OCI-M2 (cell line): ENCODE data around the gene IL1F10.
"Not testable (repeated sequence)": the region's sequence is repeated elsewhere in the genome, so short reads cannot be mapped to it uniquely, and the experiment has no call there.

Experiments used
- DNase-seq: peaks from one replicate; lab custom pipeline; 2025; ENCODE audit not compliant: unreplicated experiment; lab: John Stamatoyannopoulos, UW

Gene IL1F10

GRCh38 chr2:113080134-113080533 lies 12.4 kb downstream of the IL1F10 start:
- DNase-seq: no peak

- DNase-seq: no peak
Observed at GRCh38 chr2:113081488-113082210, 13.9 kb downstream of the IL1F10 start.

- DNase-seq: no peak
Observed at GRCh38 chr2:113083296-113083695, 15.5 kb downstream of the IL1F10 start.

GRCh38 chr2:113084249-113085000 lies 16.7 kb downstream of the IL1F10 start:
- DNase-seq: no peak

DNA sequence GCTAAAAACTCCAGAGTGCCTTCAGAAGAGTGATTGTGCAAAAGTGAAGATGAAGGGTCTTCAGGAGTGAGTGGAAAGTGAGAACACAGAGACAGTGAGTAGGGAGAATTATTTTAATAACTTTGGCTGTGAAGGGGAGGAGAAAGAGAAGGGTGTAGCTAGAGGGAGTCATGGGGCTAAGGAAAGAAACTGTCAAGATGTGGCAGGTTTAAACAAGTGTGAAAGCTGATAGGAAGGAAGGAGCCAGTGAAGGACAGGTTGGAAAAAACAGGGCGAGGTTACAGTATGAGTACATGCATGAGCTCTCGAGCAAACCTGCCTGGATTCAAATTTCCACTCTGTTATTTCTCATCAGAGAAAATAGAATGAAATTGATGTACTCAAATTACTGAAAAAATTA lies 17.8 kb downstream of the IL1F10 start:
- DNase-seq: no peak

- DNase-seq: no peak
Observed at GRCh38 chr2:113088213-113088992, 20.6 kb downstream of the IL1F10 start.

DNA sequence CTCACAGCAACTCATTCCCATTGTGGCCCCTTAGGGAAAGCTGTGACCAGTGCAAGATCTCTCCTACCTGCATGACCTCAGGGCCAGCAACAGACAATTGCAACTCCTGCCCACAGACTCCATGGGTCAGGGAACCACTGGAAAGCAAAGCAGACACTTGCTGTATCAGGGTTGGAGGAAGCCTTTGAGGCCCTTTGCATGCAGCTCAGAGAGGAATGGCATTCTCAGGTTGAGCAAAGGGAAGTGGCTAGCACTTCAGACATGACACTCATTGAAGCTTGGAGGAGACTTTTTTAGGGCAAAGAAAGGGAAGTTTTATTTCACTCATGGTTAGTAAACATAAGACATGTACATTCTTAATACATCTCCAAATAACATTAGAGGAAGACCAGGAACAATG lies 22.1 kb downstream of the IL1F10 start:
- DNase-seq: no peak

GRCh38 chr2:113091231-113091896 lies 23.6 kb downstream of the IL1F10 start:
- no peak for DNase-seq

- DNase-seq: no peak
Observed at GRCh38 chr2:113092864-113093612, 25.3 kb downstream of the IL1F10 start.

DNA sequence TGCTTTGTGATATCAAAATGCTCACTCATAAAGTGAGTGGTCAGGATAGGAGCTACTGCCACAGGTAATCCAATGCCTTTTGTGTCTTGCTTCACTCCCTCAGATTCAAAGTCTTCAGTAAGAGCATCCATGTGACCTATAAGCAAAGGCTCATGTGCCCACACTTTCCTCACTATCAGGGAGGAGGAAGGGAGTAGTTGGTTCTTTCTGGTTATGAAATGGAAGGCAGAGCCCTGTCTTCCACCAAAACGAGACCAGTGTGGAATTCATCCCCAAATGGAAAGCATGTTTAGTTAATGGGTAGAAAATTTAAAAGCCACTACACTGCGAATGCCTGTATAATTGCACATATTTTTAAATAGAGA lies 25.8 kb downstream of the IL1F10 start:
- DNase-seq: no peak

- not testable (repeated sequence) for DNase-seq
Observed at GRCh38 chr2:113096306-113096705, 28.5 kb downstream of the IL1F10 start.

DNA sequence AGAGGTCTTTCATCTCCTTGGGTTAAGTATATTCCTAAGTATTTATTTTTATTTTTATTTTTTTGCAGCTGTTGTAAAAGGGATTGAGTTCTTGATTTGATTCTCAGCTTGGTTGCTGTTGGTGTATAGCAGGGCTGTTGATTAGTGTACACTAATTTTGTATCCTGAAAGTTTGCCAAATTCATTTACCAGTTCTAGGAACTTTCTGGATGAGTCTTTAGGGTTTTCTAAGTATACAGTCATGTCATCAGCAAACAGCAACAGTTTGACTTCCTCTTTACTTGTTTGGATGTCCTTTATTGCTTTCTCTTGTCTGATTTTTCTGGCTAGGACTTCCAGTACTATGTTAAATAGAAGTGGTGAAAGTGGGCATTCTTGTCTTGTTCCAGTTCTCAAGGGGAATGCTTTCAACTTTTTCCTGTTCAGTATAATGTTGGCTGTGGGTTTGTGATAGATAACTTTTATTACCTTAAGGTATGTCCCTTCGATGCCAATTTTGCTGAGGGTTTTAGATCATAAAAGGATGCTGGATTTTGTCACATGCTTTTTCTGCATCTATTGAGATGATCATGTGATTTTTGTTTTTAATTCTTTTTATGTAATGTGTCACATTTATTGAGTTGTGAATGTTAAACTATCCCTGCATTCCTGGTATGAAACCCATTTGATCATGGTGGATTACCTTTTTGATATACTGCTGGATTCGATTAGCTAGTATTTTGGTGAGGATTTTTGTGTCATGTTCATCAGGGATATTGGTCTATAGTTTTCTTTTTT lies 29.3 kb downstream of the IL1F10 start:
- not testable (repeated sequence) for DNase-seq

DNA sequence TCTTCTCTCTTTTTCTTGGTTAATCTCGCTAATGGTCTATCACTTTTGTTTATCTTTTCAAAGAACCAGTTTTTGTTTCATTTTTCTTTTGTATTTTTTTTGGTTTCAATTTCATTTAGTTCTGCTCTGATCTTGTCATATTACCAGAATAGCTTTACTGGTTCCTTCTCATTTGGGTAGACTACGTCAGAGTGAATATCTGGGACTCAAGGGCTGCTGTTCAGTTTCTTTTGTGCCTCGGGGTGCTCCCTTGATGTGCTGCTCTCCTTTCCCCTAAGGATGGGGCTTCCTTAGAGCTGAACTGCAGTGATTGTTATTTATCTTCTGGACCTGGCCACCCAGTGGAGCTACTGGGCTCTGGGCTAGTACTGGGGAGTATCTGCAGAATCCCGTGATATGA lies 30.3 kb downstream of the IL1F10 start:
- DNase-seq: no peak

DNA sequence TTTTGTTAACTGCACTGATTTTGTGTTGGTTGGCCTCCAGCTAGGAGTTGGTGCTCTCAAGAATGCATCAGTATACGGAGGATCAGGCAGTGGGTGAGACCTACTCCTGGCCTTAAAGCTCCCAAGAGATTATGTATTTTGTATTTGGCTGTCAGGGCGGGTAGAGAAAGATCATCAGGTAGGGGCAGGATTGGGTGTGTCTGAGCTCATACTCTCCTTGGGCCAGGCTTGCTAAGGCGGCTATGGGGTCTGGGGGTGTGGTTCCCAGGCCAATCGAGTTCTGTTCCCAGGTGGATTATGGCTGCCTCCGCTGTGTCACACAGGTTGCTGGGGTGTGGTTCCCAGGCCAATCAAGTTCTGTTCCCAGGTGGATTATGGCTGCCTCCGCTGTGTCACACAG lies 30.8 kb downstream of the IL1F10 start:
- DNase-seq: no peak

DNA sequence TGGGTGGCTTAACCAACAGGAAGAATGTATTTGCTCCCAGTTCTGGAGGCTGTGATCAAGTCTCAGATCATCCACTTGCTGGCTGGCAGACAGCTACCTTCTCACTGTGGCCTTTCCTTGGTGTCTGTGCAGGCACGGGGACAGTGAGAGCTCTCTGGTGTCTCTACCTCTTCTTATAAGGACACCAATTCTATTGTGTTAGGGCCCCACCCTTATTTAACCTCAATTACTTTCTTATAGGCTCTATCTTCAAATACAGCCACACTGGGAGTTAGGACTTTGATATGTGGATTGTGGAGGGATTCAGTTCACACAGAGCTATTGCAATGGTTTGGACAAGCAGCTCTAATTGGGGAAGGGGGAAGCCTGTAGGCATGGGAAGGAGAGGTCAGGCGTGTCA lies 34.4 kb downstream of the IL1F10 start:
- no peak for DNase-seq

DNA sequence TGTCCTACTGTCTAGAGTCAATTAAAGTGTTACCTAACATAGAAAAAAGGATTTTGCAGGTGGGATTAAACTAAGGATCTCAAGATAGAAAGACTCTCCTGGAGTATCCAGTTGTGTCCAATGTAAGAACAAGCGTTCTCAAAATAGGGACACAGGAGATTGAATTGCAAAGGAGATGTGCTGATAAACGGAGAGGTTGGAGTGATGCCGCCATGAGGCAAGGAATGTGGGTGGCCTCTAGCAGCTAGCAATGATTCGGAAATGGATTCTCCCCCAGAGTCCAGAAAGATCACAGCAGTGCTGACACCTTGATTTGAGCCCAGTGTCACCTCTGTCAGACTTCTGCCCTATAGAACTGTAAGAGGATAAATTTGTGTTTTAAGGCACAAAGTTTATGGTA lies 35.5 kb downstream of the IL1F10 start:
- DNase-seq: no peak

DNA sequence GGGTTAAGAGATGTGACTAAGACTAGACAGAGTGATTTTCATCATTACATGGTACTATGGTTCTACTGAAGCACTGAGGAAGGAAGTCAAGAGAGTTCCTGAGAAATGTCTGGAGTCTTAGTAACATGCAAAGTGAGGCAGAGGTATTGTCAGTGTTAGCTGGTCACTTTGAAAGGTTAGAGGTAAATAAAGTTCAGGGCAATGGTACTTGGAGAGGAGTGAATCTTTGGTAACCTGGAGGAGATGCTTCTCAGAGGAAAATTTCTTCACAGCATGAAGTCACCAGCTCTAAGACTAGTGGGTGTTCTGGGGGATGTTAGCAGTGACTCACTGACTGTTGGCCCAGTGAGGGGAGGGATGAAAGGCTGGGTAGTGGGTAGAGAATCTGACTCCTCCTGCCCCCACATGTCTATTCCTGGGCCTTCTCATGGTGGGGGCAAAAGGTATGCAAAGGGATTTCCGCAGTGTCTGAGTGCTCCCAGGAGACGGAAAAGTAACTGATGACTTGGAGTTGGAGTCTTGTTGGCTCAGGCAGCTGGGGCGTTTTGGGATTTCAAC lies 36.4 kb downstream of the IL1F10 start:
- no peak for DNase-seq

DNA sequence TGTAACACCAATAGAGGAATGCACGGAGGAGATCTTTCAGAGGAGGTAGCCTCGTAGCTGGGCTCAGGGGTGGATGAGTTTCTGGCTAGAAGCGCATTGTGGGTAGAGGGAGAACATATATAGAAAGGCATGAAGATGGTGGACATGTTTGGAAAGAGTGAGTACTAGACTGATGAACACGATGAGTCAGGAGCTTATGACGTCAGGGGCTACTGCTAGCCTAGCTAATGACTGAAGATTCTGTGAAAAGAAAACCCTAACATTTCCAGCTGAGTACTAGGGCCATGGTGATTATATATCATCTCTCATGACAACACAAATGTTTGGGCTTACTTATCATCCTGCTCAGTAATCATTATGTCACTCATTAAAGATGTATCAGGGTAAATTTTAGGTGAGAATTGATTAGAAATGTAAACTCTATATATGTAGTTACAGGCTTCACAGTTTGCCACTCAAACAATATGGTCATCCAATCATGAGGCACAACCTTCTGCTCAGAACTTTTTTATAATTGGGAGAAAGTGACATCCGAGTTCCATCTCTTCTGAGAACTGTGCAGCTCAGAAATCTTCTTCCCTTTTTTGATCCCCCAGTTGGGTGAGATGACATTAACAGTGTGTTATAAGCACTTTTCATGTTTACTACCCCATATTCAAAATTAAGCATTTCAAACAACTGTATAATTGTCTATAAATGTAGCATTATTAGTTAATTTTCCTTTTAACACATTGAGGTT lies 37.4 kb downstream of the IL1F10 start:
- DNase-seq: no peak

- DNase-seq: no peak
Observed at GRCh38 chr2:113111121-113111520, 43.4 kb downstream of the IL1F10 start.
